OCI-LY7 (cell line): ENCODE results near the gene SALL3. TPM values are rescaled to one million over a fixed set of nuclear protein-coding genes. Genes with fewer than 3 reads are reported as not detected.

Source experiments
- BruUV-seq: library from RNA; stranded (reverse); fragments of 400-500 nt; replicated peaks from 2 replicates; lab custom pipeline; 2021; lab: Mats Ljungman, UMichigan
- CTCF ChIA-PET: fragments of 300-600 bp; sonication (Branson Sonifier 250); formaldehyde crosslinking; loops from one replicate; lab custom pipeline; 2022; ENCODE audit warnings: antibody characterized with exemption; ENCODE audit not compliant: unreplicated experiment; lab: Charles Lee
- POLR2A ChIA-PET: fragments of 300-600 bp; sonication (Branson Sonifier 250); formaldehyde crosslinking; loops from one replicate; lab custom pipeline; 2022; ENCODE audit warnings: antibody characterized with exemption; lab: Charles Lee
- DNase-seq: peaks from one replicate; pipeline ENCODE4 v3.0.0-alpha.2; 2015; ENCODE audit warnings: low spot score
- H2AFZ ChIP-seq: fragments of 200-600 bp; sonication (generic), shearing (Covaris generic); 2 replicates; pipeline ENCODE4 v1.6.1; 2014; ENCODE audit warnings: mild to moderate bottlenecking, antibody characterized with exemption, low read length, moderate library complexity
- H3K27ac ChIP-seq: fragments of 200-600 bp; sonication (generic); 2 replicates; pipeline ENCODE4 v1.5.1; 2014; ENCODE audit warnings: mixed run types, low read depth, mild to moderate bottlenecking, moderate library complexity, low read length, inconsistent platforms; ENCODE audit not compliant: poor library complexity, severe bottlenecking
- H3K36me3 ChIP-seq: fragments of 200-600 bp; sonication (generic); 2 replicates; pipeline ENCODE4 v1.6.1; 2014; ENCODE audit warnings: mild to moderate bottlenecking, antibody characterized with exemption, low read length, moderate library complexity, mixed read lengths; ENCODE audit not compliant: insufficient read depth
- H3K4me1 ChIP-seq: fragments of 200-600 bp; sonication (generic); 2 replicates; pipeline ENCODE4 v1.5.1; 2014; ENCODE audit warnings: mild to moderate bottlenecking, low read length; ENCODE audit not compliant: insufficient read depth, poor library complexity, severe bottlenecking
- H3K4me2 ChIP-seq: fragments of 200-600 bp; sonication (generic); 2 replicates; pipeline ENCODE4 v1.6.1; 2014; ENCODE audit warnings: mild to moderate bottlenecking, low read length
- H3K4me3 ChIP-seq: fragments of 200-600 bp; sonication (generic); 2 replicates; pipeline ENCODE4 v1.5.1; 2014; ENCODE audit warnings: mild to moderate bottlenecking, low read depth, low read length; ENCODE audit not compliant: poor library complexity, severe bottlenecking
- H3K79me2 ChIP-seq: fragments of 200-600 bp; sonication (generic); 2 replicates; pipeline ENCODE4 v1.6.1; 2016; ENCODE audit warnings: low read depth, mild to moderate bottlenecking, low read length, moderate library complexity, mixed read lengths; ENCODE audit not compliant: insufficient read depth
- H3K9me2 ChIP-seq: fragments of 200-600 bp; sonication (generic); 2 replicates; pipeline ENCODE4 v1.6.1; 2016; ENCODE audit warnings: mild to moderate bottlenecking, low read length, mixed read lengths; ENCODE audit not compliant: insufficient read depth
- H3K9me3 ChIP-seq: fragments of 200-600 bp; sonication (generic); 2 replicates; pipeline ENCODE4 v1.6.1; 2014; ENCODE audit warnings: mild to moderate bottlenecking, mixed run types, low read length, mixed read lengths
- H4K20me1 ChIP-seq: fragments of 200-600 bp; sonication (generic); 2 replicates; pipeline ENCODE4 v1.6.1; 2014; ENCODE audit warnings: mild to moderate bottlenecking, antibody characterized with exemption, low read length, moderate library complexity, mixed read lengths; ENCODE audit not compliant: insufficient read depth
- CTCF ChIP-seq: fragments of 200-600 bp; sonication (generic); conservative IDR thresholded peaks from 2 replicates; pipeline ENCODE4 v1.5.1; 2014; ENCODE audit warnings: mild to moderate bottlenecking, antibody characterized with exemption, low read length, moderate library complexity, mixed read lengths
- EZH2phosphoT487 ChIP-seq: fragments of 200-600 bp; sonication (generic); IDR thresholded peaks from 2 replicates; pipeline ENCODE4 v1.6.1; 2018; ENCODE audit warnings: low read depth, borderline replicate concordance, mild to moderate bottlenecking, mixed run types, antibody characterized with exemption, low read length, moderate library complexity, mixed read lengths
- intact Hi-C: fragments of 100-400 bp; cut with micrococcal nuclease; formaldehyde crosslinking; loops from one replicate; pipeline ENCODE4 v1.10.0; 2022; ENCODE audit not compliant: unreplicated experiment
- total RNA-seq, 2 experiments: library from RNA; depleted of rRNA in 1 of 2; stranded (reverse); fragments of >200 nt in 1 of 2; shearing (Covaris generic) in 1 of 2; gene quantifications; 2 replicates each; pipeline ENCODE4 v1.2.3, GENCODE V29; 2014 to 2022

The SALL3 gene
- total RNA-seq, 2 experiments from 2014 or later, result not detected

DNA sequence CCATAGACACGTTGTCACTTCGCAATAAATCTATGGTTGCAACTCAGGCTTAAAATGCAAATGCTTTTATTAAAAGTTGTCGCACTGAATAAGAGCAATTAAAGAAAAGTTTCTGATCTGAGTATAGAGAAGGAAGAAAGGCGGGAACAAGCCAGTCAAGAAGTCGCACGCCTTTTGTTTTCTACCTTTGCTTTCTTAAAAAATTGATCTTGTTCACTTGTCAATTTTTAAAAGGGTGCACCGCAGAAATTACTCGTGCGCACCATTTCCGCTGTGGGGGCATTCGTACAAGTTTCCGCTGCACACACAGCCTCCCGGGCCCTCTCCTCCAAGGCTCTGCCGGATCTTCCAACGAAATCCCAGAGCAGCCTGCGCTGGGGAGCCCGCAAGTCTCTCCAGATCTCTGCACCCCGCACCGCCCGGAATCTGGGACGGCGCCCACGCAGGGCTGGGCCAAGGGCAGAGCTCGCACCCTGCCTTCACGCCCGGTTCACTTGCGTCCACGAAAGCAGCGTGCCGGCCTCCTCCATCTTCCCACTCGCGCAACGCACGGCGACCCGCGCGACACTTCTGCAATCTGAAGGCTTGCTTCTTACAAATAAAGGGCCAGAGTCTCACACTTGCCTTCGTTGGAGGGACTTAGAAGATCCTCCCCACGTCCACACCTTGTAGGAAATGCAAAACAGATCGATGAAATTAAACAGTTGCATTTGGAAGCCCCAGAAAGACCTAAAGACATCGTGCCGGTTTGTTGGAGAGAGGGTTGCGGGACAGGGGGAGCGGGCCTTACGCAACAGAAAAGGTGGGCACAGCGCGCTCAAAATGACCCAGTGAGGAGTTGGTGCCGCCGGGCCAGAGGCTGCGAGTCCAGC is 2.6 kb upstream of the SALL3 start:
- H3K9me2 ChIP-seq, result no peaks in the 10 kb centered on the region
- H3K27ac ChIP-seq, result no peak overlapping the region
- ChIA-PET POLR2A (no interaction called here), CTCF (no interaction called here)
- H2AFZ ChIP-seq, result no peak overlapping the region
- no peak overlapping the region for H3K4me3 ChIP-seq
- H3K36me3 ChIP-seq, result no peaks in the 10 kb centered on the region
- no peaks in the 10 kb centered on the region for H3K9me3 ChIP-seq
- TF ChIP-seq EZH2phosphoT487, result no peak
- no peak for TF ChIP-seq CTCF
- no peaks in the 10 kb centered on the region for H3K4me1 ChIP-seq
- DNase-seq, result no peak
- H4K20me1 ChIP-seq, result no peaks in the 10 kb centered on the region
- no peaks in the 10 kb centered on the region for H3K79me2 ChIP-seq
- no peak overlapping the region for H3K4me2 ChIP-seq
- BruUV-seq, result no TSS peak
- intact Hi-C loops, result no loop called here

- no peaks in the 10 kb centered on the region for H4K20me1 ChIP-seq
- H3K9me2 ChIP-seq, result no peaks in the 10 kb centered on the region
- no peaks in the 10 kb centered on the region for H3K9me3 ChIP-seq
- ChIA-PET POLR2A (no interaction called here), CTCF (no interaction called here)
- no peaks in the 10 kb centered on the region for H3K36me3 ChIP-seq
- H3K4me2 ChIP-seq, result no peak overlapping the region
- H3K4me1 ChIP-seq, result no peaks in the 10 kb centered on the region
- intact Hi-C loops, result no loop called here
- H2AFZ ChIP-seq, result no peak overlapping the region
- H3K79me2 ChIP-seq, result no peaks in the 10 kb centered on the region
- H3K27ac ChIP-seq, result no peak overlapping the region
- TF ChIP-seq CTCF, result no peak
- TF ChIP-seq EZH2phosphoT487, result no peak
- H3K4me3 ChIP-seq, result no peak overlapping the region
- DNase-seq, result no peak
- no TSS peak for BruUV-seq
Observed at GRCh38 chr18:78977637-78978348, 1.8 kb upstream of the SALL3 start.
